ENCODE results near the gene UNC5C.

Gene UNC5C

GRCh38 chr4:95318044-95318443 is 230.7 kb downstream of the UNC5C start:
- no peak for DNase-seq

GRCh38 chr4:95317085-95317793 is 231.5 kb downstream of the UNC5C start:
- DNase-seq, result no peak

- DNase-seq, result no peak
These were observed 234.2 kb downstream of the UNC5C start for GRCh38 chr4:95314573-95314972.

- no peak for DNase-seq
These were observed 243.9 kb downstream of the UNC5C start for GRCh38 chr4:95304898-95305297.

GRCh38 chr4:95300304-95300703 is 248.5 kb downstream of the UNC5C start:
- no peak for DNase-seq

- no peak for DNase-seq
These were observed 252.7 kb downstream of the UNC5C start for GRCh38 chr4:95296052-95296451.

GRCh38 chr4:95295157-95295556 is 253.6 kb downstream of the UNC5C start:
- DNase-seq, result no peak

- peak; percentile 65 for DNase-seq
These were observed 254.5 kb downstream of the UNC5C start for GRCh38 chr4:95294321-95294720.

GRCh38 chr4:95293014-95293413 is 255.8 kb downstream of the UNC5C start:
- no peak for DNase-seq

- DNase-seq, result no peak
These were observed 258.1 kb downstream of the UNC5C start for GRCh38 chr4:95290702-95291101.

- DNase-seq, result no peak
These were observed 259.6 kb downstream of the UNC5C start for GRCh38 chr4:95289028-95289634.

GRCh38 chr4:95288552-95288951 is 260.2 kb downstream of the UNC5C start:
- DNase-seq, result no peak

GRCh38 chr4:95285797-95286196 is 263.0 kb downstream of the UNC5C start:
- DNase-seq, result no peak

GRCh38 chr4:95284655-95285054 is 264.1 kb downstream of the UNC5C start:
- no peak for DNase-seq

GRCh38 chr4:95283320-95283719 is 265.5 kb downstream of the UNC5C start:
- no peak for DNase-seq

- DNase-seq, result peak; percentile 50
These were observed 276.0 kb downstream of the UNC5C start for GRCh38 chr4:95272797-95273196.

- DNase-seq, result no peak
These were observed 276.7 kb downstream of the UNC5C start for GRCh38 chr4:95272036-95272435.

- DNase-seq, result no peak
These were observed 279.8 kb downstream of the UNC5C start for GRCh38 chr4:95268819-95269565.

GRCh38 chr4:95267081-95267480 is 281.7 kb downstream of the UNC5C start:
- no peak for DNase-seq

GRCh38 chr4:95265814-95266740 is 282.7 kb downstream of the UNC5C start:
- no peak for DNase-seq

GRCh38 chr4:95264843-95265242 is 283.9 kb downstream of the UNC5C start:
- DNase-seq, result no peak

GRCh38 chr4:95263960-95264359 is 284.8 kb downstream of the UNC5C start:
- DNase-seq, result no peak

GRCh38 chr4:95263391-95263790 is 285.4 kb downstream of the UNC5C start:
- no peak for DNase-seq

All from NCI-H524 treated with DMSO at 0.1 percent for 48 hours (cell line).